ENCODE results near the gene SCUBE2. TPM values are rescaled to one million over a fixed set of nuclear protein-coding genes. Genes with fewer than 3 reads are reported as not detected.
"Not testable (repeated sequence)": the region's sequence is repeated elsewhere in the genome, so short reads cannot be mapped to it uniquely, and the experiment has no call there.

SCUBE2 gene
- total and polyA plus RNA-seq, 2 of the 4 experiments (the other 2 are of a cell fraction), result 0.43 to 0.72 TPM

DNA sequence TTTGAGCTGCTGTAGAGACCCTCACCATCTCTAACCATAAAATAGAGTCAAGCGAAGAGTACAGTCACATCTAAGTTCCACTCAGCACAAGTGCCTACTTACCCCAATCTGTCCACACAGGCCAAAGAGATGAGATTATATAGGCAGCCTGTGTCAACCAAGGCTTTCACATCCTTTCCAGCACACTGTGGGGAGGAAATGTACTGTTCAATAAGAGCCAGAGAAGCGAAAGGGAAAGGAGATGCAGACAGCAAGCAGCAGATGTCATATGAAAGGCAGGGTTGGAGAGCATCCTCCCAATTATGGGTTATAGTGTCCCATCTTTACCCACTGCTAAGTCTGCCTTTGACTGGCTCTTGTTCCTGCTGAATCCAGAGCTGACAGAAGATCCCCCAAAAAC is 104.0 kb downstream of the SCUBE2 start:
- no peak overlapping the region for H4K91ac ChIP-seq (ENCODE audit: insufficient read depth, low read depth, low read length)
- no peak overlapping the region for H3K27ac ChIP-seq (ENCODE audit: insufficient read depth, low read length)
- no peak overlapping the region for H3K14ac ChIP-seq (replicated peaks; ENCODE audit: low read depth, low read length)
- no peak overlapping the region for H2BK15ac ChIP-seq (ENCODE audit: low read depth, low read length)
- H3K79me1 ChIP-seq (ENCODE audit: low read depth in 1 of 2, low read length in 2 of 2), result peaks cover 2 to 13% of the 10 kb centered on the region in 2 experiments; a peak in 1 of 4 replicates
- H2AK9ac ChIP-seq (replicated peaks; ENCODE audit: low read depth, low read length, poor library complexity), result no peak overlapping the region
- intact Hi-C loops (cut with micrococcal nuclease) (no loop called here), in situ Hi-C loops (cut with MboI; ENCODE audit: low sequenced_read_pairs) (no loop called here), dilution Hi-C loops (cut with HindIII; ENCODE audit: low sequenced_read_pairs, unreplicated experiment) (no loop called here)
- H2BK20ac ChIP-seq (ENCODE audit: low read depth, low read length), result no peak overlapping the region
- no peak overlapping the region for H3K4me3 ChIP-seq (ENCODE audit: insufficient read depth, low read depth, low read length)
- BruUV-seq (replicated peaks), result no TSS peak
- H4K20me1 ChIP-seq (ENCODE audit: insufficient read depth, low read length), result 0 out of 2 replicates have a peak, but pooled peaks cover 4% of the 10 kb centered on the region
- no peak overlapping the region for H3K4me2 ChIP-seq (ENCODE audit: low read depth, low read length)
- peaks cover 5% of the 10 kb centered on the region for H3K36me3 ChIP-seq (ENCODE audit: control insufficient read depth, insufficient read depth, low read length)
- POLR2A ChIA-PET (ENCODE audit: unreplicated experiment), result no interaction called here
- H3K9me1 ChIP-seq (ENCODE audit: insufficient read depth, low read length), result peaks cover 5% of the 10 kb centered on the region
- no peak overlapping the region for H3K9ac ChIP-seq (ENCODE audit: low read depth, low read length)
- no peak overlapping the region for H3K4ac ChIP-seq (ENCODE audit: low read depth, low read length)
- H2BK120ac ChIP-seq (ENCODE audit: low read depth, low read length), result no peak overlapping the region
- WGBS, 2 experiments (ENCODE audit: extremely low coverage in 2 of 2, insufficient read length in 1 of 2), result no CpG with 5 or more reads among the region's 2 CpGs
- H2AFZ ChIP-seq (replicated peaks; ENCODE audit: low read length, poor library complexity), result no peak overlapping the region
- no peak overlapping the region for H2BK5ac ChIP-seq (ENCODE audit: low read depth, low read length, poor library complexity, severe bottlenecking)
- H2AK5ac ChIP-seq (ENCODE audit: low read depth, low read length), result no peak overlapping the region
- H3K18ac ChIP-seq (ENCODE audit: low read depth, low read length), result no peak overlapping the region
- CTCF ChIA-PET, result no interaction called here
- TF ChIP-seq SMC3 (IDR thresholded peaks at IDR 0.05; ENCODE audit: low read depth, low read length) (no peak), POLR2A (IDR thresholded peaks at IDR 0.05; ENCODE audit: low read depth, low read length) (no peak)
- no peak for ATAC-seq (ENCODE audit: low read depth)
- H3K23ac ChIP-seq (ENCODE audit: low read depth, low read length), result no peak overlapping the region
- H4K5ac ChIP-seq (ENCODE audit: low read depth, low read length), result no peak overlapping the region
- peaks cover 5% of the 10 kb centered on the region for H3K4me1 ChIP-seq (ENCODE audit: control insufficient read depth, insufficient read depth, low read length)
- no peak overlapping the region for H4K8ac ChIP-seq (ENCODE audit: low read depth in 2 of 2, low read length in 2 of 2)
- H3K27me3 ChIP-seq (ENCODE audit: control insufficient read depth, insufficient read depth, low read length), result no peaks in the 10 kb centered on the region
- no peak for DNase-seq
- no peak overlapping the region for H3K56ac ChIP-seq (ENCODE audit: extremely low read depth, insufficient read depth, low read length)
- H3K9me3 ChIP-seq (ENCODE audit: control insufficient read depth, insufficient read depth, low read length), result no peaks in the 10 kb centered on the region

- POLR2A ChIA-PET (ENCODE audit: unreplicated experiment); H3K4me2 ChIP-seq (ENCODE audit: low read depth, low read length); H3K18ac ChIP-seq (ENCODE audit: low read depth, low read length); H3K27ac ChIP-seq (ENCODE audit: insufficient read depth, low read length); ATAC-seq (ENCODE audit: low read depth); H3K9me3 ChIP-seq (ENCODE audit: control insufficient read depth, insufficient read depth, low read length); H3K14ac ChIP-seq (replicated peaks; ENCODE audit: low read depth, low read length); H2AK9ac ChIP-seq (replicated peaks; ENCODE audit: low read depth, low read length, poor library complexity); H3K36me3 ChIP-seq (ENCODE audit: control insufficient read depth, insufficient read depth, low read length); H3K56ac ChIP-seq (ENCODE audit: extremely low read depth, insufficient read depth, low read length); CTCF ChIA-PET; in situ Hi-C loops (cut with MboI; ENCODE audit: low sequenced_read_pairs); H3K9me1 ChIP-seq (ENCODE audit: insufficient read depth, low read length); H3K27me3 ChIP-seq (ENCODE audit: control insufficient read depth, insufficient read depth, low read length); H2AFZ ChIP-seq (replicated peaks; ENCODE audit: low read length, poor library complexity); H4K20me1 ChIP-seq (ENCODE audit: insufficient read depth, low read length); H4K5ac ChIP-seq (ENCODE audit: low read depth, low read length); BruUV-seq (replicated peaks); H3K4me3 ChIP-seq (ENCODE audit: insufficient read depth, low read depth, low read length); H3K9ac ChIP-seq (ENCODE audit: low read depth, low read length); H2BK20ac ChIP-seq (ENCODE audit: low read depth, low read length); H3K4me1 ChIP-seq (ENCODE audit: control insufficient read depth, insufficient read depth, low read length); H3K4ac ChIP-seq (ENCODE audit: low read depth, low read length); H2BK120ac ChIP-seq (ENCODE audit: low read depth, low read length); H2AK5ac ChIP-seq (ENCODE audit: low read depth, low read length); DNase-seq; H2BK5ac ChIP-seq (ENCODE audit: low read depth, low read length, poor library complexity, severe bottlenecking); H4K91ac ChIP-seq (ENCODE audit: insufficient read depth, low read depth, low read length); H2BK15ac ChIP-seq (ENCODE audit: low read depth, low read length); H4K8ac ChIP-seq (ENCODE audit: low read depth in 2 of 2, low read length in 2 of 2); intact Hi-C loops (cut with micrococcal nuclease); dilution Hi-C loops (cut with HindIII; ENCODE audit: low sequenced_read_pairs, unreplicated experiment); H3K23ac ChIP-seq (ENCODE audit: low read depth, low read length): not testable (repeated sequence)
- 100% methylated on average over 2 of the region's 6 CpGs; no CpG with 5 or more reads in 1 of the 2 experiments for WGBS, 2 experiments (ENCODE audit: extremely low coverage in 2 of 2, insufficient read length in 1 of 2)
- H3K79me1 ChIP-seq (ENCODE audit: low read depth in 1 of 2, low read length in 2 of 2), result peaks cover 2 to 13% of the 10 kb centered on the region in 2 experiments; a peak in 1 of 4 replicates
Observed at GRCh38 chr11:8986772-8987171, 104.6 kb downstream of the SCUBE2 start.

Data from IMR-90 (cell line).